ENCODE data around the gene MOB3C.

Gene MOB3C

GRCh38 chr1:46580140-46580903 is 36.3 kb downstream of the MOB3C start:
- DNase-seq (ENCODE audit: low read depth in 1 of 2, low spot score in 1 of 2): no peak

GRCh38 chr1:46577671-46578070 is 38.9 kb downstream of the MOB3C start:
- no peak for DNase-seq (ENCODE audit: low read depth in 1 of 2, low spot score in 1 of 2)

- DNase-seq (ENCODE audit: low read depth in 1 of 2, low spot score in 1 of 2): no peak
Observed at GRCh38 chr1:46576596-46576995, 40.0 kb downstream of the MOB3C start.

GRCh38 chr1:46575778-46576177 is 40.8 kb downstream of the MOB3C start:
- DNase-seq (ENCODE audit: low read depth in 1 of 2, low spot score in 1 of 2): no peak

GRCh38 chr1:46575300-46575699 is 41.3 kb downstream of the MOB3C start:
- no peak for DNase-seq (ENCODE audit: low read depth in 1 of 2, low spot score in 1 of 2)

GRCh38 chr1:46571691-46572225 is 44.9 kb downstream of the MOB3C start:
- no peak for DNase-seq (ENCODE audit: low read depth in 1 of 2, low spot score in 1 of 2)

GRCh38 chr1:46569884-46570725 is 46.5 kb downstream of the MOB3C start:
- no peak for DNase-seq (ENCODE audit: low read depth in 1 of 2, low spot score in 1 of 2)

GRCh38 chr1:46569116-46569515 is 47.5 kb downstream of the MOB3C start:
- no peak for DNase-seq (ENCODE audit: low read depth in 1 of 2, low spot score in 1 of 2)

GRCh38 chr1:46568461-46568891 is 48.1 kb downstream of the MOB3C start:
- DNase-seq (ENCODE audit: low read depth in 1 of 2, low spot score in 1 of 2): no peak

- no peak for DNase-seq (ENCODE audit: low read depth in 1 of 2, low spot score in 1 of 2)
Observed at GRCh38 chr1:46563341-46563740, 53.3 kb downstream of the MOB3C start.

- DNase-seq (ENCODE audit: low read depth in 1 of 2, low spot score in 1 of 2): no peak
Observed at GRCh38 chr1:46562498-46562897, 54.1 kb downstream of the MOB3C start.

GRCh38 chr1:46558966-46559365 is 57.6 kb downstream of the MOB3C start:
- DNase-seq (ENCODE audit: low read depth in 1 of 2, low spot score in 1 of 2): no peak

GRCh38 chr1:46558141-46558963 is 58.3 kb downstream of the MOB3C start:
- no peak for DNase-seq (ENCODE audit: low read depth in 1 of 2, low spot score in 1 of 2)
